H7 (cell line): ENCODE results near the gene ATP5MC2. TPM values are rescaled to one million over a fixed set of nuclear protein-coding genes. Genes with fewer than 3 reads are reported as not detected.

Experiments used
- DNase-seq: peaks from one replicate; pipeline ENCODE4 v3.0.0; 2012
- H3K27me3 ChIP-seq: 2 replicates; pipeline ENCODE4 v1.6.0; 2011; ENCODE audit warnings: mild to moderate bottlenecking, low read length; ENCODE audit not compliant: control insufficient read depth, insufficient read depth
- H3K36me3 ChIP-seq: replicated peaks from 2 replicates; pipeline ENCODE4 v1.5.1; 2011; ENCODE audit warnings: low read length; ENCODE audit not compliant: control insufficient read depth, insufficient read depth
- H3K4me3 ChIP-seq: 2 replicates; pipeline ENCODE4 v1.5.1; 2011; ENCODE audit warnings: low read depth, mild to moderate bottlenecking, control low read depth, low read length, moderate library complexity; ENCODE audit not compliant: insufficient read depth
- total RNA-seq: library from RNA; depleted of rRNA; stranded (reverse); fragments of >200 nt; shearing (Covaris generic); gene quantifications from 2 replicates; pipeline ENCODE4 v1.2.3, GENCODE V29; 2014; rRNA removed

Gene ATP5MC2
- total RNA-seq, 1 experiment from 2014 or later: 460 TPM

- H3K36me3 ChIP-seq: no peaks in the 10 kb centered on the region
- no peaks in the 10 kb centered on the region for H3K27me3 ChIP-seq
- DNase-seq: peak; percentile 16
- no peak overlapping the region for H3K4me3 ChIP-seq
Measured at GRCh38 chr12:53623548-53624385, 52.1 kb downstream of the ATP5MC2 start.

GRCh38 chr12:53622724-53623123, 53.2 kb downstream of the ATP5MC2 start:
- DNase-seq: no peak
- H3K27me3 ChIP-seq: no peaks in the 10 kb centered on the region
- H3K4me3 ChIP-seq: no peak overlapping the region

DNA sequence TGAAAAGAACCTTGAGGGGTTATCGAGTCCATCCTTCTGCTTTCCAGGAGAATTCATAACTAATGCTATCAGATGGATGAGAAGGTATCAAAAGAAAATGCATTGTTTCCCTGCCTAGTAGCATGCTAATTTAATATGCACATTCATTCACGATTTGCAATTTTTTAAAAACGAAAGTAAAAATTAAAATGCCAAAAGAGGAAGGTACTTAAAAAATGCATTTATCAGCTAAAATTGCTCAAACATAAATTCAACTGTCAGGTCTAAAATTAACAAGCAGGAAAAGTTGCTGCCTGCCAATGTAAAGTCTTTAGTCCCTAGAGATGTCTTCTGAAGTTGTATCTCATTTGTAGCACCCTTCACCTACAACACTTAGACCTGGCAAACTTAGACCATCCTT, 57.6 kb downstream of the ATP5MC2 start:
- no peaks in the 10 kb centered on the region for H3K36me3 ChIP-seq
- H3K4me3 ChIP-seq: no peak overlapping the region
- DNase-seq: no peak
- no peaks in the 10 kb centered on the region for H3K27me3 ChIP-seq

More at GRCh38 chr12:53622724-53623123, 53.2 kb downstream of the ATP5MC2 start:
- no peaks in the 10 kb centered on the region for H3K36me3 ChIP-seq

DNA sequence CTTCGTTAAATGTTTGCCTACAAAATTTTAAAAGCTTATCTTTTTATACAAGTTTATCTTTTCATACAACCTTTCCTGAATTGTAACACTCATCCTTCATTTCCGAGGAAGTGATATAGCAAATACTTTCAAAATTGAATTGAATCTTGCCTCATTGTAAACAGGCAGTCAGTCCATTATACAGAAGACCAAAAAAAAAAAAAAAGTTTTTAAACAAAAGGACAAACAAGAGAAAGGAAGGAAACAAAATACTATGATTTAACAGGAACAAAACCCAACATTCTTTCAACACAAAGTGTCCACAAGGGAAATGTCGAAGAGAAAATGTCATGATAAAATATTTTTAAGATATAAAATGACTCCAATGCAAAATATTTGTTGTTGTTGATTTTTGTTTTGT, 58.2 kb downstream of the ATP5MC2 start:
- Histone ChIP-seq H3K36me3 (no peaks in the 10 kb centered on the region), H3K4me3 (no peak overlapping the region), H3K27me3 (no peaks in the 10 kb centered on the region)
- DNase-seq: no peak

- H3K4me3 ChIP-seq: no peak overlapping the region
- DNase-seq: no peak
- H3K36me3 ChIP-seq: no peaks in the 10 kb centered on the region
- no peaks in the 10 kb centered on the region for H3K27me3 ChIP-seq
Measured at GRCh38 chr12:53616950-53617349, 58.9 kb downstream of the ATP5MC2 start.

Other genes starting within 250 kb of the ATP5MC2 start
- 87.1 and 130 TPM in 2 replicates for gene PRR13, start 234.3 kb downstream of the ATP5MC2 start, total RNA-seq
- gene PCBP2, start 224.0 kb downstream of the ATP5MC2 start, total RNA-seq: 196 and 207 TPM in 2 replicates
- gene MAP3K12, start 176.6 kb downstream of the ATP5MC2 start, total RNA-seq: 8.0 and 8.7 TPM in 2 replicates
- 76.4 and 80.5 TPM in 2 replicates for gene TARBP2, start 174.8 kb downstream of the ATP5MC2 start, total RNA-seq
- not detected in 2 replicates for gene NPFF, start 168.6 kb downstream of the ATP5MC2 start, total RNA-seq
- 7.1 and 9.8 TPM in 2 replicates for gene ATF7, start 49.7 kb downstream of the ATP5MC2 start, total RNA-seq
- 17.3 and 18.7 TPM in 2 replicates for gene CALCOCO1, start 51.4 kb upstream of the ATP5MC2 start, total RNA-seq
- not detected in 2 replicates for gene CISTR, start 75.9 kb upstream of the ATP5MC2 start, total RNA-seq